ENCODE measurements around the gene ZNF479.
"Not testable (repeated sequence)": the region's sequence is repeated elsewhere in the genome, so short reads cannot be mapped to it uniquely, and the experiment has no call there.

ZNF479 gene

GRCh38 chr7:57132336-57132735, at the start of gene ZNF479:
Gene ZNF479 (minus strand): TSS chr7:57132436. CDS start chr7:57132324, 112 bp downstream.
- DNase-seq: not testable (repeated sequence)

- no peak for DNase-seq
Observed at GRCh38 chr7:57182031-57182430, 49.8 kb upstream of the ZNF479 start.

- no peak for DNase-seq
Observed at GRCh38 chr7:57181281-57181680, 49.0 kb upstream of the ZNF479 start.

DNA sequence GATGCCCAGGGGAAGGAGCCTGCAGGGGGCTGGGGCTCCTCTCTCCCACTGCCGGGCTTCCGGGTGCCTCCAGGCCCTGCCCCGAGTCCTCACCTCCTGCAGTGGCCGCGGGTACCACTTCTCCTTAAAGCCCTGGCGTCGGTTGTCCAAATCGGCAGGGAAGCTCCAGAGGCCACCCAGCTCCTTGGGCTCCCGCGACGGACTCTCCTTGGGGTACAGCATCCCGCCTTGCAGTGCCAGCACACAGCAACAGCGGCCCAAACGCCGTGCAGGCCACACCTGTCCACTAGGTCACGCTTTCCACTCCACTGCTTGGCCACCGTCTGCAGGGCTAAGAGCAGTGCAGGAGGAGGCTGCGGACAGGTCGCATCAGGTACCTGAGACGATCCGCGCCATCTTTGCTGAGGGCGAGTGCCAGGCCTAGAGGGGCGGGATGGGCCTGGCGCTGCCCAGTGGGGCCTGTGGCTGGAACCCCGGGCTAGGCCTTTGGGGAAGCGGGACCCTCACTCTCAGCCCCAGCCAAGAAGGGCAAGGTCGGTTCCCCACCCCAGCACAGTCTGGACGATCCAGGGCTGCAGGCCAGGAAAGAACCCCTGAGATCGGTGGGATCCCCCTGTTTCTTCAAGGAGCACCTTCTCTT, 47.7 kb upstream of the ZNF479 start:
- DNase-seq: no peak

- DNase-seq: no peak
Observed at GRCh38 chr7:57178768-57179139, 46.5 kb upstream of the ZNF479 start.

GRCh38 chr7:57177856-57178767, 45.9 kb upstream of the ZNF479 start:
- no peak for DNase-seq

DNA sequence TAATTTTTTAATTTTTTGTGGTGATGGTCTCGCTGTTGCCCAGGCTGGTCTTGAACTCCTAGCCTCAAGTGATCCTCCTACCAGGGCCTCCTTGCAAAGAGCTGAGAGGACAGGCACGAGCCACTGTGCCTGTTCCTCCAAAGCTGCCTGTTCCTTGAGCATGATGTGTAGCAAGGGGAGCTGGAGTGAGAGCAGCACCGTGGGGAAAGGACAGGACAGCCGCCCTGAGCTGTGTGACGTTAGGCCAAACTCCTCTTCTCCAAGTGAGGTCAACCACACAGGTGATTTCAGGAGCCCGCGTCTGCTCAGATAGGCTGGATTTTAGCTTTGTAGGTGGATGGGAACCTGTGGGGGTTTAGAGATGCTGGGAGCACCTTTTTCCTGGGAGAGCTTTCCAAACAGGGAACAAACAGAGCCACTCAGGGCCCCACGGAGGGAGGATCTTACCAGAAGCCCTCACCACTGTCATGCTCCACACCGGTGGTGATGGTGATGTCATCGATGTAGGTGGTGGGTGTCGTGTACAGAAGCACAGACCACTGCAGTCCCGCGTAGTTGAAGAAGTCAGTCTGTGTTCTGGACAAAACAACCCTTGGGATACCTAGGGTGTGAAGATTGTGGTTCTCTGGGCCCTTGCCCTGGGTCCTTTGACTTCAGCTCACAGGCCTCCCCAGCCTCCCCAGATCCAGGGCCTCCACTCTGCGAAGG, 44.8 kb upstream of the ZNF479 start:
- DNase-seq: no peak

DNA sequence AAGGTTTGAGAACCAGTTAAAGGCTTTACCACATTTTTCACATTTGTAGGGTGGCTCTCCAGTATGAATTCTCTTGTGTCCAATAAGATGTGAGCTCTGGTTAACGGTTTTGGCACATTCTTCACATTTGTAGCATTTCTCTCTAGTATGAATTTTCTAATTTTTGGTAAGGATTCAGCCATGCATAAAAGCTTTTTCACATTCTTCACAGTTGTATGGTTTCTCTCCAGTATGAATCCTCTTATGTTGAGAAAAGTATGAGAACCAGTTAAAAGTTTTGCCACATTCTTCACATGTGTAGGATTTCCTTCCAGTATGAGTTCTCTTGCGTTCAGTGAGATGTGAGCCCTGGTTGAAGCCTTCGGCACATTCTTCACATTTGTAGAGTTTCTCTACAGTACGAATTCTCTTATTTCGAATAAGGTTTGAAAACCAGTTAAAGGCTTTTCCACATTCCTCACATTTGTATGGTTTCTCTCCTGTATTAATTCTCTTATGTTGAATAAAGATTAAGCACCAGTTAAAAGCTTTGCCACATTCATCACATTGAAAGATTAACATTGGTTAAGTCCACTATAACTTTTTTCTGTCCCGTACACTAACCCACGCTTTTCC, 33.2 kb upstream of the ZNF479 start:
- no peak for DNase-seq

- not testable (repeated sequence) for DNase-seq
Observed at GRCh38 chr7:57120123-57120784, 12.0 kb downstream of the ZNF479 start.

Data from activated CD4-positive, alpha-beta T cell treated with anti-CD3 and anti-CD28 coated beads for 48 hours (primary cell).